HG03064 (cell line): ENCODE results near the gene CFAP74.
"Not testable (repeated sequence)": the region's sequence is repeated elsewhere in the genome, so short reads cannot be mapped to it uniquely, and the experiment has no call there.

Experiments used
- ATAC-seq: cut with Tn5 transposase; IDR thresholded peaks from one replicate; pipeline ENCODE4 v1.9.1; 2021; ENCODE audit warnings: low read depth; ENCODE audit not compliant: unreplicated experiment

Gene CFAP74

DNA sequence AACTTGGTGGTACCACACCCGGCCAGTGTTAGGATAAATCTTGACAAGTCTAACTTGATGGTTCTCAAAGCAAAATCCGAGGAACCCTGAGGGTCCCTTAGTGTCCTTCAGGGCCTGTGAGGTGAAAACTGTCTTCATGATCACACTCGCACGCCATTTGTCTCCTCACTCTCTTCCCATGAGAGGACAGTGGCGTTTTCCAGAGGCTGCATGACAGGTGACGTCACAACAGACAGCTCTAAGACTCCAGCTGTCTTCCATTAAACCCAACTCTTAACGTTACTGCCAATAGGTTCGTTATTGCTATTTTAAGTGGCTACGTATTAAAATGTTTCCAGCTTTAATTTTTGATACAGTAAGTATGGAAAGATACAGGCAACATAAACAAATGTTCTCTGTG is 13.8 kb downstream of the CFAP74 start:
- no peak for ATAC-seq

DNA sequence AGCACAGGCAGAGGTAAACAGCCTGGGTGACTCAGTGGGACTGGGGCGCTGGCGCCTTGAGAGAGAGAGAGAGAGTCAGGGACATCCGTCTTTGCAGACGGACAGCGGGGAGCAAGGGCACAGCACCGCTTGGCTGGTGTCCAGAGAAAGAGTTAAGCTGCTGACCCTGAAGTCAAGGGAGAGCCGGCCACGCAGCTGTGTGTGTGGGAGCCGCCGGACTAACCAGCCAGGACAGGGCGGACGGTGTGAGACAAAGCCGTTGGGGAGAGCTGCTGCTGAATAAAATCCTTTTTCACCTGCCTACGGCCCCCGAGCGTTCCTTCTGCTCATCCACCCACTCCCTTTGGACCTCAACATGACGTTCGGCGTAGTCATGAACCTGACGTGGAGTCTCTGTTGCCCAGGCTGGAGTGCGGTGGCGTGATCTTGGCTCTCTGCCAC is 14.5 kb downstream of the CFAP74 start:
- ATAC-seq: no peak

DNA sequence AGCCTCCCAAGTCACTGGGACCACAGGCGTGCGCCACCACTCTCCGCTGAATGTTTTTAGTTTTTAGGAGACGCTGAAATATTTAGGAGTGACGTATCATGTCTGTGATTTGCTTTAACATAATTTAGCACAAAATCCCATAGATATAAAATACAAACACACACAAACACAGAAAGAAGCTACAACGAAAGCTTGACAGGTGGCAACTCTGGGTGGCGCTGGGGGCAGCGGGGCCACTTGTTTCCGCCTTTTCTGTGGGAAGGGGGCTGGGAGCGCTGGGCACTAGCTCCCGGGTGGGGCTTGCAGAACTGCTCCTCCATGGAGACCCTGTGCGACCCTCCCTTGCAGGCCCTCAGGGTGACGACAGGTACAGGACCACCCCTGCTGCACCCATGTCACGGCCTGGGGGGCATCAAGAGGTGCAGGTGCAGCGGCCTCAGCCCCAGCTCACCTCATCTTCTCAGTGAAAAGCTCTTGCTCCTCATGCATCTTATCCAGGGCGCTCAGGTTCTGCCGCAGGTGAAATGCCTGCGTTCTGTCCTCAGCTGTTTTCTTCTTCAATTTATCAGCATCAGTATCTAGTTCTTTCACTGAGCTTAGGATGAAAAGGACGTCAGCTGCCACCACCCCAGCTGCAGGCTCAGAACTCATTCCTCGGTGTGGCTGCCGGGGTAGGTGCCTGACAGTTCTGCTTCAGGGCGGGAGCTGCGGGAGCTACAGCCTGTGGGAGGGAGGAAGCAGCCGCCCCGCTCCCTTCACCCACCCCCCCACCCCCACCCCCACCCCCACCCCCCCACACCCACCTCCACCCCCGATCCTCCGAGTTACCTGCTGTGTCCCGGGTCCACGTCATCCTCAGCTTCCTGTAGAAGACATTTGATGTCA is 15.3 kb downstream of the CFAP74 start:
- ATAC-seq: no peak

DNA sequence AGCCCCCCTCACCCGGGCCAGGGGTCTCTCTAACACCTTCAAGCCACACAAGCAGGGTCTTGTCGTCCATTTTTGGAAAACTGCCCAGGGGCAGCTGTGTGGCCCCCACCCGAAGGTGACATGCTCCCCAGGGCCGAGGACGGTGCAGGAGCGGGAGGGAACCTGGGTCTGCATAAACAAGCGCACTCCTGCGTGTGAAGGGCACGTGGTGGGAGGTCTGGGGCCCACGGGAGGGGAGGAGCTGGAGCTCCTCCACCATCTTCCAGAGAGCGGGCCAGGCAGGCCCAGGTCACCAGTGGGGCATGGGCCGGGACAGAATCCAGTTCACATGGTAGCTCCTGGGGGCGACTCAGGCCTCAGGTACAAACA is 16.5 kb downstream of the CFAP74 start:
- ATAC-seq: no peak

DNA sequence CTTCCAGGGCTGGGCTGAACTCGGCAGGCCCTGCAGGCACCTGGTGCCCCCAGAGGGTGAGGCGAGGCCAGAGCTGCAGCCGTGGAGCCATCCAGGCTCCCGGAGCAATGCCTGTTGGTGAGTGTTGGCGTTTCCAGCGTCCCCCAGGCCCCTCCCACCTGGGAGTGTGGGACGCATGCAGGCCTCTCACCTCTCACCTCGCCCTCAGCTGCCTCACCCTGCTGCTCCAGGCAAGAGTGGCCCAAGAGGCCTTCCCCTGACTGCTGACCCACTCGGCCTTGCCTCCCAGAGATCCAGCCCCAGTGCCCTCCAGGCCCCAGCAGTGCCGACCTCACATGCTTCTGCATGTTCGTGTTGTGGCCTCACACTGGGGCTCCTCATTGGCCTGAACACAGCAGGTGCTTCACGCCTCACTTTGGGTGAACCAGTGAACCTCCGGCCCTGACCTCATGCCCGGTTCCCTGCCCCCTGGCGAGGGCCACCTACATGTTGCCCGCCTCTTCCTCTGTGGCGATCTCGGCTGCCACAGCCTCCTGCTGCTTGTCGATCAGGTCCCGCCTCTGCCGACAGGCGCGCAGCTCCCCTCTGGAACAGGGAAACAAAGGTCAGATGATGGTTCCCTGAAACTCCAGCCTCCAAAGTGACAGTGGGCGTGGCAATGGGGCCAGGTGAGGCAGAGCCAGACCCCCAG is 17.0 kb downstream of the CFAP74 start:
- no peak for ATAC-seq

DNA sequence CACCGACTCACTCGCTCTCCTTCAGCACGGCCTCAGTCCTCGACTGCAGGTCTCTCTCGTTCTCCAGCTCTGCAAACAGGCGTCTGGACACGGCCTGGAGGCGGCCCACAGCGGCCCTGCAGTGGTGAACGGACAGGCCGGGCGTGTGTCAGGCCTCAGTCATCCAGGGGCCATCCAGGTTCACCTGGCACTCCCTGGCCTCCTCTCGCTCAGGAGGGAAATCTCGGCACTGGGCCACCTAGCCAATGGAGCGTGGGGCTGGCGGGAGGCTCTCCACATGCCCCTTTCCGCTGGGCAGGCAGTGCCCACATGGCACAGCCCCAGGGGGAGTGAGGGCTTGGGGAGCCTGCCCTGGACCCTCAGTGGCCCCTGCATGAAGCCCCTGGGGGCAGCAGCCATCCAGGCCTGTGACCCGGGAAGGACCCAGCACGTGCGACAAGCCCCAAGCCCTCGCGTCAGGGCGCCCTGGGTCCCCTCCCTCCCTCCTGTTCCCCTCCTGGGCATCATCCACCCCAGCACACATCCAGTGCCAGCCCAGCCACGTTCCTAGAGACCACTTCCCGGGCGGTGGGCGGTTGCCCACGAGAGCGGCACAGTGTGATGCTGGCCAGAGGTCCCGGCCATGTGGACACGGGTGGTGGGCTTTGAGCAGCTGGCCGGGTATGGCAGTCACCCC is 18.1 kb downstream of the CFAP74 start:
- ATAC-seq: no peak

DNA sequence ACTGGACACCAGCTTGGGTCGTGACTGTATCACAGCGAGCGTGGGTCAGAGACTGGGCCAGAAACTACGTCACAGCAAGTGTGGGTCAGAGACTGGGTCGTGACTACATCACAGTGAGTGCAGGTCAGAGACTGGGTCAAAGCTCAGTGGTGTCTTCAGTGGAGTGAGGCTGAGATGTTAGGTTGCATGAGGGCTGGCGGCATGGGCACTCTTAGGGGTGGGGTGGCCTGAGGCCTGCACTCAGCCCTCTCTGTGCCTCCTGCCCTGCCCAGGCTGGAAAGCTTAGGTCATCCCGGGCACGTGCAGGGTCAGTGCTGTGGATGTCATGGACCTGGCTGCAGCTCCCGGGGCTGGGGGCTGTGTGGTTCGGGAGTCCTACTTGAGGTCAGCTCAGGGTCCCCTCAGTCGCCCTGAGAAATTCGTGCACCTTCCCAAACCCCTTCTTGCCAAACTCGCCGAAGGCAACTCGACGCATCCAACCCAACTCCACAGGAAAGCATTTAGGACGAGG is 19.0 kb downstream of the CFAP74 start:
- ATAC-seq: no peak

DNA sequence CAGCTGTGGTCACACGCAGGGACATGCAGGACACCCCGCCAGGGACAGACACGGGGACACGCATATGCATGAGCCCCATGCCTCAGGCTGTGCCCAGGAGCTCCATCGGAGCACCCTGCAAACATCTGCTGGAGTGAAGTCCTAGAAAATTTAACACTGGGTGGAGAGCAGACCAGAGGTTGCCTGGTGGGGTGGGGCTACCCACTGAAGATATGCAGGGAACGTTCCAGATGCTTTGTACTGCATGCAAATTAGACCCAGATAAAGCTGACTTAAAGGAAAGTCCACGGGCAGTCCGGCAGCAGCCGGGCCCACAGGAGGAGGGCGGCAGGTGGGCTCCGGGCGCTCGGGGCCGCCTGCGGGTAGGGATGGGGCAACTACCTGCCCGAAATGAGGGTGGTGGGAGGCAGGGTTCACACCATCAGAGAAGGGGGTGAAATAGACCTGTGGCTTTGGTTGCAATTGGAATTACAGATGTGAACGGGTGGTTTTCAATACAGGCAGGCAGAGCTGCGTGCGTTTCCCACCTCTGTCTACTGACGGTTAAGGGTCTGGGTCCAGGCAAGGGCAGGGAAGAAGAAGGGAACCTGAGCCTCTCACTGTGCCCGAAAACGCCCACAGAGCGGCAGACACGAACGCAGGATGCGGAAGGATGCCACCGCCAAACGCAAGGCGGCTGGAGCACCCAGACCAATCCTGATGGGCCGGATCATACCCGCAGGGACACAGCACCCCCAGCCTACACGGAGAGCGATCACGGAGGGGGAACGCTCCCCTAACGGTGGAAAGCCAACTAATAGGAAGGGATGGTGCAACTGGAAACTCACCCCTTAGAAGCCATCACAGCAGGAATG is 21.0 kb downstream of the CFAP74 start:
- ATAC-seq: no peak

DNA sequence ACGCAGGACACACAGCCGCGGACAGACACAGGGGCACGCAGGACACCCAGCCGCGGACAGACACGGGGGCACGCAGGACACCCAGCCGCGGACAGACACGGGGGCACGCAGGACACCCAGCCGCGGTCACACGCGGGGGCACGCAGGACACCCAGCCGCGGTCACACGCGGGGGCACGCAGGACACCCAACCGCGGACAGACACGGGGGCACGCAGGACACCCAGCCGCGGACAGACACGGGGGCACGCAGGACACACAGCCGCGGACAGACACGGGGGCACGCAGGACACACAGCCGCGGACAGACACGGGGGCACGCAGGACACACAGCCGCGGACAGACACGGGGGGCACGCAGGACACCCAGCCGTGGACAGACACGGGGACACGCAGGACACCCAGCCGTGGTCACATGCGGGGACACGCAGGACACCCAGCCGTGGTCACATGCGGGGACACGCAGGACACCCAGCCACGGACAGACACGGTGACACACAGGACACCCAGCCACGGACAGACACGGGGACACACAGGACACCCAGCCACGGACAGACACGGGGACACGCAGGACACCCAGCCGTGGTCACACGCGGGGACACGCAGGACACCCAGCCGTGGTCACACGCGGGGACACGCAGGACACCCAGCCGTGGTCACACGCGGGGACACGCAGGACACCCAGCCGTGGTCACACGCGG is 21.8 kb downstream of the CFAP74 start:
- not testable (repeated sequence) for ATAC-seq

DNA sequence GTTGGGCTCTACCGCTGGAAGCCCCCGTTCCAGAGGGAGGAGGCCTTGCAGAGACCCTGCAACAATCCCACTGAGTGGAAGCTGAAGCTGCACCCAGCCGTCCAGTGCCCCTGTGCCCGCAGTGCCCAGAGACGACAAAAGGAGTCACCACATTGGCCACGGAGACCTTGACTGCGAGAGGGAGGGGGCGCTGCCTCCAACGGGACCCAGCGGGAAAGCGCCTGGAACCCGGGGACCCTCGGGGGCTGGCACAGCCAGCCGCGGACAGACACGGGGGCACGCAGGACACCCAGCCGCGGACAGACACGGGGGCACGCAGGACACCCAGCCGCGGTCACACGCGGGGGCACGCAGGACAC is 22.5 kb downstream of the CFAP74 start:
- ATAC-seq: no peak

DNA sequence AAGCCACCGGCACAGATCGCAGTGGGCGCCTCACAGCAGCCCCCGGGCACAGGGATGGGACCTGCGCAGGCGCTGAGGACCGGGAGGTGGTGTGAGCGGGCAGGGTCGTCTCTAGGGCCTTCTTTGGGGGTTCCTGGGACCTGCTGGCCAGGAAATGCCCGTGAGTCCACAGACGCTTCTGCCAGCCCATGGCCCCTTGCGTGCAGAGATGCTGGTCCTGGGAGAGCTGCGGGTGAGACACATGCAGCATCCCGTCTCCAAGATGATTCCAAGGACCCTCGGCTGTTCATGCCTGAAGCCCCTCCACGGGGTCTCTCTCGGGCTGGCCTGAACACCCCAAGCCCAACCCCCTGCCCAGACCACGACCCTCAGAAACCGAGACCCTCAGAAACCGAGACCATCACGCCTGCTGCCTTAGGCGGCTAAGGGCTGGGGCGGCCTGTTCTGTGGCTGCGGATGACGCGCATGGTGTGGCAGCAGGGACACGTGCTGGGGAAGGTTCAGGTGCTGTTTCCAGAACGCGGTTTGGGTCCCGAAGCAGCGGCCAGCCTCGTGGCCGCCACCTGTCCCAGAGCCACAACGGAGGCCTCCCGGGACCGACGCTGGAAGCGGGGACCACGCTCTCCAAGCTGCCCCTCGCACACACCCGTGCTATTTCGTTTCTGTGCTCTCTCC is 23.0 kb downstream of the CFAP74 start:
- ATAC-seq: no peak

DNA sequence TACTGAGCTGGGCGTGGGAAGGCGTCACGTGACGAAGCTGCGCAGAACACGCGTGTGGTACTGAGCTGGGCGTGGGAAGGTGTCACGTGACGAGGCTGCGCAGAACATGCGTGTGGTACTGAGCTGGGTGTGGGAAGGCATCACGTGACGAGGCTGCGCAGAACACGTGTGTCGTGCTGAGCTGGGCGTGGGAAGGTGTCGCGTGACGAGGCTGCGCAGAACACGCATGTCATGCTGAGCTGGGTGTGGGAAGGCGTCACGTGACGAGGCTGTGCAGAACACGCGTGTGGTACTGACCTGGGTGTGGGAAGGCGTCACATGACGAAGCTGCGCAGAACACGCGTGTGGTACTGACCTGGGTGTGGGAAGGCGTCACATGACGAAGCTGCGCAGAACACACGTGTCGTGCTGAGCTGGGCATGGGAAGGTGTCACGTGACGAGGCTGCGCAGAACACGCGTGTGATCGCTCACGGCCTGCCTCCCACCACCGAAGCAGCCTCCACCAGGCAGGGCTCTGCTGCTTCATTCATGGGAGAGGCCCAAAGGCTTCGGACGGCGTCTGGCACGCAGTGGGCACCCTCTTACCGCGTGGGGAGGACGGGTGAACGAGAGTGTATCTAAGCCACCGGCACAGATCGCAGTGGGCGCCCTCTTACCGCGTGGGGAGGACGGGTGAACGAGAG is 24.0 kb downstream of the CFAP74 start:
- ATAC-seq: no peak

DNA sequence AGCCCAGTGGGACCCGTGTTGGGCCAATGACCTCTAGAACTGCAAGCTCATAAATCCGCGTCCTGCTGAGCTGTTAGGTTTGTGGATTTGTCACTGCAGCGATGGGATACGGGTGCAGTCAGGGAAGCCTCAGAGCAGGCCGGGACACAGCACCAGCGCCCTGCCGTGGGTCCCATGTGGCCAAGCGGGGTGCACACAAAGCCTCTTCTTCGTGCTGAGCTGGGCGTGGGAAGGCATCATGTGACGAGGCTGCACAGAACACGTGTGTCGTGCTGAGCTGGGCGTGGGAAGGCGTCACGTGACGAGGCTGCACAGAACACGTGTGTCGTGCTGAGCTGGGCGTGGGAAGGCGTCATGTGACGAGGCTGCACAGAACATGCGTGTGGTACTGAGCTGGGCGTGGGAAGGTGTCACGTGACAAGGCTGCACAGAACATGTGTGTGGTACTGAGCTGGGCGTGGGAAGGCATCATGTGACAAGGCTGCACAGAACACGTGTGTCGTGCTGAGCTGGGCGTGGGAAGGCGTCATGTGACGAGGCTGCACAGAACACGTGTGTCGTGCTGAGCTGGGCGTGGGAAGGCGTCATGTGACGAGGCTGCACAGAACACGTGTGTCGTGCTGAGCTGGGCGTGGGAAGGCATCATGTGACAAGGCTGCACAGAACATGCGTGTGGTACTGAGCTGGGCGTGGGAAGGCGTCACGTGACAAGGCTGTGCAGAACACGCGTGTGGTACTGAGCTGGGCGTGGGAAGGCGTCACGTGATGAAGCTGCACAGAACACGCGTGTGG is 24.7 kb downstream of the CFAP74 start:
- not testable (repeated sequence) for ATAC-seq

DNA sequence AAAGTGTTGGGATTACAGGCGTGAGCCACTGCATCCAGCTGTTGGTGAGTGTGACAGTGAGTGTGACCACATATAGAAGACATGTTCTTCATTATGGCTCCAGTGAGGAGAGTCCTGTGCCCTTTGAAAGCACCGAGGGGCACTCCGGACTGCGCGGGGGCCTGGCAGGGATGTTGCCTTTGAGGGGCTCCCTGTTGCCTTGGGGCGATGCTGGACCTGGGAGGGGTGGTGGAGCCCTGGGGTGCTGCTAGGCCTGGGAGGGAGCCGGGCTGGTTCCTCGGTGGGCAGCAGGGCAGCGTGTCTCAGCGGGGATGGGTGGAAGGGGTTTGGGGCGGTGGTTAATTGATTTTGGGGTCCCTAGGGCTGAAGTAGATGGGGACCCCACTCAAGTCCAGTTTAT is 25.5 kb downstream of the CFAP74 start:
- ATAC-seq: no peak

DNA sequence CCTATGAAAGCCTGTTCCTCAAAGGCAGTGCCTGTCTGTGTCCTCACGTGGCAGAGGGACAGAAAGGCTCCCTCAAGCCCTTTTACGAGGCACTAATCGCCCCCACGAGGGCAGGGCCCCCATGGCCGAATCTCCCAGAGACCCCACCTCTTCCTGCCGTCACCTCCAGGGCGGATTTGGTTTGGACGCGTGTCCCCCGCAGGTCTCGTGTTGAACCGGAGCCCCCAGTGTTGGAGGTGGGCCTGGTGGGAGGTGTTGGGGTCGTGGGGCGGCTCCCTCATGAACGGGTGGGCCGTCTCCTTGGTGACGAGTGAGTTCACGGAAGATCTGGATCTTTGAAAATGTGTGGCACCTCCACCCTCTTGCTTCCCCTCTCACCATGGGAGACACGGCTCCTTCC is 27.6 kb downstream of the CFAP74 start:
- ATAC-seq: no peak

DNA sequence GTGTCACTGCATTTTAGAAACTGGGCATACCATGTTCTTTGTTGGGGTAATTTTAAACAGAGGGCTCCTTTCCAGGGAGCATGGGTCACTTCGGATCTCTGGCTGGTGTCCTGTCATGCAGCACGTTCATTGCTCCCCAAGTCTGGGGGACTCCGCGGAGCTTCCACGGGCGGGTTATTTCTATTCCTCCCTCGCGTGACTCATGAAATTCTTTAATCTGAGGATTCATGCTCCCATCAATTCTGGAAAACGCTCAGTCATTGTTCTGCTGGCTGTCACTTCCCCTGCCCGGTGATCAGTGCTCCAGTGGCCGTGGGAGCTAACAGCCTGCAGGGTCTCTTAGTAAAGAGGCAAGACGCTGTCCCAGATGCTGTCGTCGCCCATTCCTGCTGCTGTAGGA is 28.1 kb downstream of the CFAP74 start:
- no peak for ATAC-seq

DNA sequence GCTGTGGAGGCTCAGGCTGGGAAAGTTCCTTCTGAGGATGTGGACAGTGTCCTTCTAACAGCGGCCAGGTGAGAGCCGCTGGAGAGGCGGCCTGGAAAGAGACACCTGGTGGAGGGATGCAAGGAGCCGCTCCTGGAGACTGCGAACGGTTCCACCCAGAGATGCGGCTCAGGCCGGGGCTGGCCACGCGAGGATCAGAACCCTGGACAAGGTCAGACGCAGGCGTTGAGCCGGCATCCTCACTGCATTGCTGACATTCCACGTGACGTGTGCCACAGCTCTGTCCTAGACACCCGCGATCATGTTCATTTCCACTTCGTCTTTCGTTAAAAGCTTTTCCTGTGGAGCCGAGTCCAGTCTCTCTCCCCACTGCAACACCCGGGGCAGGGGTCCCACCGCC is 28.8 kb downstream of the CFAP74 start:
- no peak for ATAC-seq
